HL-60 (cell line): Measurements from ENCODE around the gene PLCB1.

Source experiments
- DNase-seq, 2 experiments: peaks; one replicate each; pipeline ENCODE4 v3.0.0-alpha.2; 2010 to 2020; ENCODE audit warnings: low read depth in 1 of 2, low spot score in 1 of 2
- H3K27ac ChIP-seq: fragments of 250-450 bp; sonication (Bioruptor Pico); replicated peaks from 2 replicates; pipeline ENCODE4 v1.5.1; 2020; ENCODE audit warnings: mild to moderate bottlenecking, moderate library complexity
- H3K27me3 ChIP-seq: fragments of 250-450 bp; sonication (Bioruptor Pico); 2 replicates; pipeline ENCODE4 v1.5.1; 2021; ENCODE audit warnings: mild to moderate bottlenecking, moderate library complexity; ENCODE audit not compliant: insufficient read depth, poor library complexity, severe bottlenecking
- H3K4me3 ChIP-seq: replicated peaks from 2 replicates; pipeline ENCODE4 v1.5.1; 2011; ENCODE audit warnings: mild to moderate bottlenecking, control low read depth, low read length; ENCODE audit not compliant: insufficient read depth
- GABPA ChIP-seq: IDR thresholded peaks from 2 replicates; pipeline ENCODE4 v1.6.1; 2012; ENCODE audit warnings: low read depth
- POLR2AphosphoS5 ChIP-seq: IDR thresholded peaks from 2 replicates; pipeline ENCODE4 v1.6.1; 2012; ENCODE audit warnings: low read depth
- SPI1 ChIP-seq: IDR thresholded peaks from 2 replicates; pipeline ENCODE4 v1.6.1; 2012; ENCODE audit warnings: low read depth, mild to moderate bottlenecking, borderline replicate concordance
- TF ChIP-seq, protein P1 (sequence below): IDR thresholded peaks from 2 replicates; pipeline ENCODE4 v1.6.1; 2012; ENCODE audit warnings: low read depth; ENCODE audit not compliant: insufficient replicate concordance
- TF ChIP-seq, protein P2 (sequence below): IDR thresholded peaks from one replicate; pipeline ENCODE4 v1.5.1; 2011; ENCODE audit warnings: low read length, control low read depth, inconsistent platforms; ENCODE audit not compliant: insufficient read depth

Gene PLCB1

DNA sequence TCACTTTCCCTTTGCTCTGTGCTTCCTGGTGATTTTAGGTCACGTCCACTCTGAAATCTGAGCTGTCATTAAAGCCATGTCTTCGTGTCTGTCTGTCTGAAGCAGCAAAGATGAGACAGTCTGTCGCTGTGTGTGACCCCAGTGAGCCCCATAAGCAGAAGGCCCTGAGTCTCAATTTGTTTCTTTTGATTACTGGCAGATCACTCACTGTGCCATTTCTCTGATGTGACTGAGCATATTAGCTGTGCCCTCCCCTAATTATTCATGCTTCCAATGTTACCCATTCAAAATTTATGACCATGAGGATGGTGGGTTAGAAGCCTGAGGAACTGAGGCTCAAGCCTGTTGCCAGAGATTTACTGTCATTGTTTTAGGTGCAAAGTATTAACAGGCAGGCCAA is 117.6 kb downstream of the PLCB1 start:
- no peak for DNase-seq
- TF ChIP-seq, protein P1, sequence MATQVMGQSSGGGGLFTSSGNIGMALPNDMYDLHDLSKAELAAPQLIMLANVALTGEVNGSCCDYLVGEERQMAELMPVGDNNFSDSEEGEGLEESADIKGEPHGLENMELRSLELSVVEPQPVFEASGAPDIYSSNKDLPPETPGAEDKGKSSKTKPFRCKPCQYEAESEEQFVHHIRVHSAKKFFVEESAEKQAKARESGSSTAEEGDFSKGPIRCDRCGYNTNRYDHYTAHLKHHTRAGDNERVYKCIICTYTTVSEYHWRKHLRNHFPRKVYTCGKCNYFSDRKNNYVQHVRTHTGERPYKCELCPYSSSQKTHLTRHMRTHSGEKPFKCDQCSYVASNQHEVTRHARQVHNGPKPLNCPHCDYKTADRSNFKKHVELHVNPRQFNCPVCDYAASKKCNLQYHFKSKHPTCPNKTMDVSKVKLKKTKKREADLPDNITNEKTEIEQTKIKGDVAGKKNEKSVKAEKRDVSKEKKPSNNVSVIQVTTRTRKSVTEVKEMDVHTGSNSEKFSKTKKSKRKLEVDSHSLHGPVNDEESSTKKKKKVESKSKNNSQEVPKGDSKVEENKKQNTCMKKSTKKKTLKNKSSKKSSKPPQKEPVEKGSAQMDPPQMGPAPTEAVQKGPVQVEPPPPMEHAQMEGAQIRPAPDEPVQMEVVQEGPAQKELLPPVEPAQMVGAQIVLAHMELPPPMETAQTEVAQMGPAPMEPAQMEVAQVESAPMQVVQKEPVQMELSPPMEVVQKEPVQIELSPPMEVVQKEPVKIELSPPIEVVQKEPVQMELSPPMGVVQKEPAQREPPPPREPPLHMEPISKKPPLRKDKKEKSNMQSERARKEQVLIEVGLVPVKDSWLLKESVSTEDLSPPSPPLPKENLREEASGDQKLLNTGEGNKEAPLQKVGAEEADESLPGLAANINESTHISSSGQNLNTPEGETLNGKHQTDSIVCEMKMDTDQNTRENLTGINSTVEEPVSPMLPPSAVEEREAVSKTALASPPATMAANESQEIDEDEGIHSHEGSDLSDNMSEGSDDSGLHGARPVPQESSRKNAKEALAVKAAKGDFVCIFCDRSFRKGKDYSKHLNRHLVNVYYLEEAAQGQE, result no peak
- TF ChIP-seq, protein P2, sequence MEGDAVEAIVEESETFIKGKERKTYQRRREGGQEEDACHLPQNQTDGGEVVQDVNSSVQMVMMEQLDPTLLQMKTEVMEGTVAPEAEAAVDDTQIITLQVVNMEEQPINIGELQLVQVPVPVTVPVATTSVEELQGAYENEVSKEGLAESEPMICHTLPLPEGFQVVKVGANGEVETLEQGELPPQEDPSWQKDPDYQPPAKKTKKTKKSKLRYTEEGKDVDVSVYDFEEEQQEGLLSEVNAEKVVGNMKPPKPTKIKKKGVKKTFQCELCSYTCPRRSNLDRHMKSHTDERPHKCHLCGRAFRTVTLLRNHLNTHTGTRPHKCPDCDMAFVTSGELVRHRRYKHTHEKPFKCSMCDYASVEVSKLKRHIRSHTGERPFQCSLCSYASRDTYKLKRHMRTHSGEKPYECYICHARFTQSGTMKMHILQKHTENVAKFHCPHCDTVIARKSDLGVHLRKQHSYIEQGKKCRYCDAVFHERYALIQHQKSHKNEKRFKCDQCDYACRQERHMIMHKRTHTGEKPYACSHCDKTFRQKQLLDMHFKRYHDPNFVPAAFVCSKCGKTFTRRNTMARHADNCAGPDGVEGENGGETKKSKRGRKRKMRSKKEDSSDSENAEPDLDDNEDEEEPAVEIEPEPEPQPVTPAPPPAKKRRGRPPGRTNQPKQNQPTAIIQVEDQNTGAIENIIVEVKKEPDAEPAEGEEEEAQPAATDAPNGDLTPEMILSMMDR, result no peak
- no peak for TF ChIP-seq SPI1
- no peaks in the 10 kb centered on the region for H3K27me3 ChIP-seq
- no peak overlapping the region for H3K4me3 ChIP-seq
- no peak overlapping the region for H3K27ac ChIP-seq

DNA sequence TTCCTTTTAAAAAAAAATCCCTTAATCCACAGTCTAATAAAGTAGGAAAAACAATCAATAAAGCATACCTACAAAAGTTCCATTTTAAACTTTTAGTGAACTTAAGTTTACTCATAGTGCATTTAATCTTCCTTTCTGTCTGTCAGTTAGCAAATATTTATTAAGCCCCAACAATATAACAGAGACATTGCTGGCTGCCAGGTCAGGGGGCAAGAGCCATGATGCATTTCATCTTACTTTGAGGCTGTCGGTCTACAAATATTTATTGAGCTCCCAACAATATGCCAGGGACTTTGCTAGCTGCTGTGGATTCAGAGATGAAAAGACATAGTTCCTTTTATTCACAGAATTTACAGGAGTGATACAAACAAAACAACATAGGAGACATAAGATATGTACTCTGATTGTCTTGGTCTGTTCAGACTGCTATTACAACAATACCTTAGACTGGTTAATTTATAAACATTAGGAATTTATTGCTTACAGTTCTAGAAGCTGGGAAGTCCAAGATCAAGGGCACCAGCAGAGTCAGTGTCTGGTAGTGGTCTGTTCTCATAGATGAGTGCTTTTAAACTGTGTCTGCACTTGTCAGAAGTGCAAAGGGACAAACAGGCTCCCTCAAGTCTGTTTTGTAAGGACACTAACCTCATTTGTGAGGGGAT is 118.6 kb downstream of the PLCB1 start:
- Histone ChIP-seq H3K27ac (no peak overlapping the region), H3K4me3 (no peak overlapping the region), H3K27me3 (no peaks in the 10 kb centered on the region)
- DNase-seq, result no peak
- TF ChIP-seq SPI1, result no peak
- TF ChIP-seq, protein P2, result no peak
- TF ChIP-seq, protein P1, result no peak
- TF ChIP-seq POLR2AphosphoS5, result no peak
- TF ChIP-seq GABPA, result no peak

DNA sequence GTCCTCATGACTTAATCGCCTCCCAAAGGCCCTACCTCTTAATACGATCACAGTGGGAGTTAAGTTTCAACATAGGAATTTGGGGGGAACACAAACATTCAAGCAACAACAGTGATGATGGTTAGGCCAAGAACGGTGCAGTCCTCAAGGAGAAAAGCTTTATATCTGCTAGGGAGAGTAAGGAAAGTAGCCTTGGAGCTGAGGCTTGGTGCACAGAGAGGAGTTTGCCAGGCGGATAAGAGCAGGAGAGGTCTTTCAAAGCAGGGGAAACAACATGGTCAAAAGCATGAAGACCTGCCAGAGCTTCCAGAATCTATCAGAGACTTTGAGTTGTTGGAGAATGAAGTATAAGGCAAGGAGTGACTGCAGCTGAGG is 119.1 kb downstream of the PLCB1 start:
- TF ChIP-seq, protein P1, result no peak
- TF ChIP-seq GABPA (no peak), SPI1 (no peak), POLR2AphosphoS5 (no peak)
- TF ChIP-seq, protein P2, result no peak
- DNase-seq, result no peak
- no peak overlapping the region for H3K4me3 ChIP-seq
- H3K27me3 ChIP-seq, result no peaks in the 10 kb centered on the region
- H3K27ac ChIP-seq, result no peak overlapping the region
